Measurements from ENCODE around the gene CLMP.
"Not testable (repeated sequence)": the region's sequence is repeated elsewhere in the genome, so short reads cannot be mapped to it uniquely, and the experiment has no call there.

The CLMP gene

DNA sequence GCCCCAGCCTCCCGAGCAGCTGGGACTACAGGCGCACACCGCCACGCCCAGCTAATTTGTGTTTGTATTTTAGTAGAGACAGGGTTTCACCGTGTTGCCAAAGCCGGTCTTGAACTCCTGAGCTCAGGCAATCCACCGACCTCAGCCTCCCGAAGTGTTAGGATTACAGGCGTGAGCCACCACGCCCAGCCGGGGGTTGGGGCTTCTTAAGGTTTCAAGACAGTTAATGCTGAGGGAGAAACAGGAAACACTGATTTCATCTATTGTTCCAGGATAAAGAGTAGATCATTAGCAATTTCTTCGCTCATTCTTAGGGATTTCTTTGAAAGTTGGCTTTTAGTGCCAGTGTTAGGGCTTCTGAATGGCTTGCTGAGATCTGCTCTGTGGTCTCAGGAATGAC is 21.2 kb upstream of the CLMP start:
- DNase-seq: no peak

DNA sequence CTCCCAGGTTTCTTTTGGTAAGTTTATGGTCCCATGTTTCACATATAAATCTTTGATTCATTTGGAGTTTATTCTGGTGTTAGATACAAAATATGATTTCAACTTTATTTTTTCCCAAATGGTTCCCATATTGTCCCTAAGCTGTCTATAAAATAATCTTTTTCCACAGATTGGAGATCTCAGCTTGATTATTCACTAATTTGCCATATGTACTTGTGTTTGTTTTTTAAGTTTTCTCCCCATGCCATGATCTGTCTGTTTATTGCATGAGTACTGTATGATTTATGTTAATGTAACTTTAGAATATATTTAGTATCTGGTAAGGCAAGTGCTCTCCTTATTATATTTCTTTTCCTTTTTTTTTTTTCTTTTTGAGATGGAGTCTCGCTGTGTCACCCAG is 19.9 kb upstream of the CLMP start:
- DNase-seq: no peak

DNA sequence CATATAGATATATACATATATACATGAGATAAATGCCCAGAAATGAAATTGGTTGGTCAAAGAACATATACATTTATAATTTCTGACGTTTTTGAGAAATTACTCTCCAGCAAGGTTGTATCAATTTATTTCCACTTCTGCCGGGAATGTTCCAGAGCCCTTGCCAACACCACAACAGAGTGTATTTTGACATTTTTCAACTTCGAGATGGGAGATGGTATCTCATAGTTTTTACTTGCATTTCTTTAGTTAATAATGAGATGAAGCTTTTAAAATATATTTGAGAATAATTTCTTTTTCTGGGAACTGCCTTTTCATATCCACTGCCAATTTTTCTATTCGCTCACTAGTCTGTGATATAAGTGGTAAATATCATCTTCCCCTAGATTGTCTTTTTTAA is 19.3 kb upstream of the CLMP start:
- DNase-seq: no peak

DNA sequence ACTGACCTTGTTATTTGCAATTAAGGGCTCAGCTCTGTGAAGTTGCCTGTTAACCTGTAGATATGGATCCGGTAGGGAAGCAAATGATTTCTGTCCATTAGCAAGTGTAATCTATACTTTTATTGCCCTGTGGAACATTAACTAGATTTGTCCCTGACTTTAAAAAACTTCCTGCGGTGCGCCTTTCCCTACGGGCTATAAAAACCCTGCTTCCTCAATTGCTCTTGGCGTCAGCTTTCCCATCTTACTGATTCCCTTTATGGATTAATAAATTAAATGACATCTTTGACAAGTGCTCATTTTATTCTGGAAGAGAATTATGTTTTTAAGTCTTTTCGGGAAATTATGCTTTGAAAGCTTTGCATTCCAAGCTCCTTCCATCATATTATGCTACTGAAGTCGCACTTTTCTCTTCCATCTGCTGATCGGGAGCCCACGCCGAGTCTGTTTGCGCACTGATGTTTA is 18.3 kb upstream of the CLMP start:
- DNase-seq: no peak

DNA sequence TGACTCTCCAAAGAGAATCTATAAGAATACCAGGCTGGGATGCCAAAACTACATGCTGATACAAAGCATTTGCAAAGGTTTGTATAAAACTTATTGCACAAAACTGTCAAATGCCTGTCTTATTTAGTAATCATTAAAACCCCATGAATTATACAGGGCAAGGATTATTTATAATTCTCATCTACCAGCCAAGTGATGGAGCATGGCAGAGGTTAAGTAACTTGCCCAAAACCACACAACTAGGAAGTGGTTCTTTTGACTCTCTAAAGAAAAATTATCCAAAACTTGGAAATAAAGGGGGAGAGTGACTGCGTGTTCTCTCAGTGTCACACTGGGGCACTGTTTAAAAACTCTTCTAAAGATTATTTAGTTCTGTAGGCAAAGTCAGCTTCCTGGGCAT is 17.4 kb upstream of the CLMP start:
- DNase-seq: no peak

DNA sequence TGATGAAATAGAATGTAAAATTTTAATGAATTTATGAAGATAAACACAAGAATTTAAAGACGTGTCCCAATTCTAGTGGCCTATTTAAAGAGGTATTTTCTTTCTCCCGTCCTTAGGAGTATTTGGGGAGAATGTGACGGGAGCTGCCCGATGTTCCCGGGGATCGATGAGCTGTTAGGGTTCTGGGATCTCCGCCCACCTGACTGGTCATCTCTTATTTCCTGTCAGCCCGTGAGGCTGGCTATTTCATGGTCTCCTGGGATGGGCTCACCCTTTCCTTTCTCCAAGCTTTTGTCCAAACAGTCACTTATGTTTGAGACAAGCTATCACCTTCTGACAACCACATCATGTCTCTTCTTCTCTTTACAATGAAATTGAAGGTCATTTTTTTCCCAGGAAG is 16.9 kb upstream of the CLMP start:
- DNase-seq: no peak

DNA sequence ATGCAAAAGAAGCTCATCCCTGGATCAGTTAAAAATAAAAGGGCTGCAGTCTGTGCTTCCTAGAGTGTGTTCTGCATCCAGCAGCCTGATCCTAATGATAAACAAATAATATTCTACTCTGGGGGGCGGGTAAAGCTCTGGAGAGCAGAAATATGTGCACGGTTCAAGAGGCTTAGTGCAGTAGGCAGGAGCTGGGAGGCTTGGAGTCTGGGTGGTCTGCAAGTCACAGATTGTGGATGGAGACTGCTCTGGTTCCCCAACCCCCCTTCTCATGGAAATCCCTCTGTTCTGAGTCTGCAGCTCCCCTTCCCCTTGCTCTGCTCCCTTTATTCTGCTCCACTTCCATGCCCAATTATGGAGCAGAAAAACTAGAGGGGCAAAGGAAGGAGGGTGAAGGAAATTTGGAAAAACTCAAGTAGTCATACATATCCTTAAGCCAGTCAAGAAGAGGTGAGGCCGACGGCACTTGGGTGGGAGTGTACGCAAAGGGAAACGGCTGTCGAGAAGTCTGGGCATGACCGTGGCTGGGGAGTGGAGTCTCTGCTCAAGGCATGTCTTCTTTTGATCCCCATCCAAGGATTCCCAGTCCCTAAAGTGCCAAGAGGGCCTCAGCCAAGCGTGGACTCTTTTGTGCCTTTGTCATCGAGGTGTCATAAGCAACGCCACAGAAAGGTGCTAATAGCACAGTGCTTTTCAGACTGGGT is 16.3 kb upstream of the CLMP start:
- no peak for DNase-seq

DNA sequence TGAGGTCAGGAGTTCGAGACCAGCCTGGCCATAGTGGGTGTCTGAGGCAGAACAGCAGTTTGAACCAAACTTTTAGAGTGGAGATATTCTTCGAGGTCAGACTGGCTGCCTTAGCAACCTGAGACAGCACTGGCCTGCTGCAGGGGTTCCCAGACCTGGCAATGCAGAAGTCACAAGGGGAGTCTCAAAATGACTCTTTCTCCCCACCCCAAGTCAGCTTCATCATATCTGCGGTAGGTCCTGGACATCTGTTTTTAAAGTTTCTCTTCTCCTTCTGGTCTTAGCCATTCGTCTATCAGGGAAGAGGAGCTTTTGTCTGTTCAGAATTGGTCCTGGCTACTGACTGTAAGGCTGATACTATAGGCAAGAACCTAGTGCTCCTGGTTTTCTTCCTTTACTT is 14.5 kb upstream of the CLMP start:
- no peak for DNase-seq

DNA sequence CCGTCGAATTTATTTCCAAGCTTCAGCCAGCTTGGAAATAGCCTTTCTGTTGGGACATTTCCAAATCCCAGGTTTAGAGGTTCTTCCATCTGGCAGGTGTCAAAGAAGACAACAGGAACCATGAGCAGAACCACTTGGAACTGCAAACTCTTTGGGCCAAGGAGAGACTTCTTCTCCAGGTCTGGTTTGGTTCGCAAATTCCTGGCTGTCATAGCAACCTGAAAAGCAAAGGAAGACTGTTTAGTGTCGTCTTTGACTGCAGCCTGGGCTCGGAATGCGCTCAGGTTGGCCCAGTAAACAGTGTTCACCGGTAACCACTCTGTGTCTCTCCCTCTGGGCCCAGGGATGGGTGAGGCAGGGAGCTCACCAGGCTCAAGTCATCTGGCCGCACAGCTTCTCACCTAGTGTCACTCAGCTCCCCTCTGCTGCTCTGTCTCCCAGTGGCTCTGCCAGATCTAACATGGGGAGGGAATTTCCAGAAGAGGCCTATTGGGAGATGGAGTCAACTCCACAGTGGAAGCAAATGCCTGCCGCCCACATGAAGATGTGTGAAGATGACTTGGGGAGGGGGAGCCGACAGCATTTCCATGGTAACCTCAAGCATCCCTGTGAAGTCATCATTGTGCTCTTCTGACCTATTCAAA is 11.9 kb upstream of the CLMP start:
- DNase-seq: no peak

DNA sequence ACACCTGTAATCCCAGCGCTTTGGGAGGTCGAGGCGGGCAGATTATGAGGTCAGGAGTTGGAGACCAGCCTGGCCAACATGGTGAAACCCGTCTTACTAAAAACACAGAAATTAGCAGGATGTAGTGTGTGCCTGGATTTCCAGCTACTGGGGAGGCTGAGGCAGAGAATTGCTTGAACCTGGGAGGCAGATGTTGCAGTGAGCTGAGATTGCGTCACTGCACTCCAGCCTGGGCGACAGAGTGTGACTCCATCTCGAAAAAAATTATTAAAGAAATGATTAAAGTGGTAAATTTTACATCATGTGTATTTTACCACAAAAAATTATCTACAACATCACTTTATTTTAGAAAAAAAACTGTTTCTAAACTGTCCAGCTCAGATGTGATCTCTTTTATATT is 11.0 kb upstream of the CLMP start:
- not testable (repeated sequence) for DNase-seq

DNA sequence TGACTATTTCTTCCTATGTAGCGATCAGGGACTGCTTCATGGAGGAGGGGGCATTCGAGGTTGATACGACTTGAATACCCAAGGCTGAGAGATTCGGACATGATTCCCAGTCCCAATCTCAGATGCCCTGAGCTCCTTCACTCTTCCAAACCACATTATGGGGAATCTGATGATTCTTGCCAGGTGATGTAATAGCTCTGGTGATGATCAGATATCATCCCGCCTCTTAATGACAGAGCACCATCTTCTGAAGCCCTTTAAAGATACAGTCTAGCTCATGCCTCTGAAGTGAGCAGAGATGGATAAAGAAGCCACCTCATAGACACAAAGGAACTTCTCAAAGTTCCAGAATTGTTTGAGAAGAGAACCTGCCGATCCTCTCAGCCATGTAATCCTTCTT is 8.9 kb upstream of the CLMP start:
- DNase-seq: no peak

DNA sequence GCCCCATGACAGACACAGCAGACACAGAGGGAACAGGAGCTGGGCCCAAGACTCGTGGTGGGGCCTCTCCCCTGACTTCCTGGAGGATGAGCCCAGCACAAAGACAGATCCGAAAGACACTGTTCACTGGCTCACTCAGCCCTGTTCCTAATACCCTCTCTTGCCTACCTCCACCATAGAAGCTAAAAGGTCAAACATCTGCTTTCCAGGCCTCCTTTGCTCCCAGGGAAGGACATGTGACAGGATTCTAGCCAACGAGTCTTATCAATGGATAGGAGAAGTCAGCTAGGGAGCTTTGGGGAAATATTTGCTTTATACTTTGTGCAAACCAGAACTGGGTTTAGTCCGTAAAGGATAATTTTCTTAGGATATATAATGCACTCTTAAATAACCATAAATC is 8.4 kb upstream of the CLMP start:
- DNase-seq: no peak

DNA sequence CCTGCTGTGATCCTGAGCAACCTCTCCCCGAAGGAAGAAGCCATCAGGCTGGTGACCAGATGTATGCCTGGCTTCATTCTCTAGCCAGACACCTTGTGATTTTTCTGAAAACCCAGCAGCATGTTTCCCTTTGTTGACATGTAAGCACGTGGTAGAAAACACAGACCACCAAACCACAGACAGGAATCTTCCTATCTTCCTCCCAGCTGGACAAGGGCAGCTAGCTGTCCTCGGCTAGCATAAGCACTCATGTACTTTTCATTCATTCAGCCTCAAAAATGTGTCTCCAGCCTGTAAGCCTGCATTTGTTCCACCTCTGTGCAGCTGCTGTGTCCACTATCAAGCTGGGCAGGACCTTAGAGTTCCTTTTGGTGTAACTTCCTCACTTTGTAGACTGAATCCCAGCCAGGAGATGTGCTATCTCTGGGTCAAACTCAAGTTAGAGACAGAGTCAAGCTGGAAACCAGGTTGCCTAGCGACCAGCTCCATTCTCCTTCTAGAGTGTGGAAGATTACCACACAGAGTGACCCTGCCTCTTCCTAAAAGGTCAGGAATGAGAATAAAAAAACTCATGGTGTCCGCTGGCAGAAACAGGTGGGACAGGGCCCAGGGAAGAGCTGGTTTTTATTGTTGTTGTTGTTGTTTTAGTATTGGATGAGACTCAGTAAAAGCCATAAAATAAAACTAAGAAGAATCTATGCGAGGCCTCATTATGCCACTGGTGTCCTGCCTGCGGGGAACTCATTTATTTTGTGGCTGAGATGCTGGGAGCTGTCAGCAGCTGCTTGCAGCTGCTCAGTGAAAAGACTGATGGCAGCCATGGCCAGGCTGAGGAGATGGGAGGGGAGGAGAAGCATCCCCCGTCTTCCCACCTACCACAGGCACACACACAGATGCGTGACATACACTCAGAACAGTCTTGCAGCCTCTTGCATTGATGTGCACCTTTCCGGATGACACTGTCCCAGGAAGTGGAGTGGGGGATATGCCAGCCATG is 7.4 kb upstream of the CLMP start:
- no peak for DNase-seq

DNA sequence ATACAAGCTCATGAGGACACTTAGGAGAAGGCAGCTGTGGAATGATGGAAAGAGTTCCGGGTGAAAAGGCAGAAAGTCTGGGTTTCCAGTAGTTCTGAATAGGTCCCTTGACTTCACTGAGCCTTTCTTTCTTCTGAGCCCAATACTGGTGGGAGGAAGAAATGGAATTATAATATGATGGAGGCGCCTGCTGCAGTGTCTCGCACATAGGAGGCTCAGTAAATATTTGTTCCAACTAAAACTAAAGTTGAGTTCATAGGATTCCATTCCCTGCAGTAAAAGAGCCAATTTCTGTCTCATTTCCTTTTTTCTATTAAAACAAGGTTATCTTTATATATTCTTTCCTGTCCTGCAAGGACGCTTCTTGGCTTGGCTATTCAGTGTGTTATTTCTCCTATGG is 5.2 kb upstream of the CLMP start:
- DNase-seq: no peak

DNA sequence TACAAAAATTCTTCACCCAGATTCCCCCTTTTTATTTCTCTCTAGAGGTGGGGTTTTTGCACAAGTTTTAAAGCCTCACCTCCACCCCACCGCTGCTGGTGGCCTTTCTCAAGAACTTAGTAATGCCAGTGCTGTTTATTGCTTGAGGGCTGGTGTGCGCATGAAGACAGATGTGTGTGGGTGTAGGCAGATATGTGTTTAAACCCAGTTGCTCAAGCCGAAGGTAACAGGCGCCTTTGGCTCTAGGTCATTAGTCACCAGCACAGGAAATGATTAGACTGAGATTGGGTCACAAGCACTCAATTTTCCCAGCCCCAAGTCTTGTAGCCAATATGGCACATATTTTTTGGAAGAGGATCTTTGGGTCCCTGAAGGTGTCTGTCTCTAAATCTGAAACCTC is 2.7 kb upstream of the CLMP start:
- no peak for DNase-seq

DNA sequence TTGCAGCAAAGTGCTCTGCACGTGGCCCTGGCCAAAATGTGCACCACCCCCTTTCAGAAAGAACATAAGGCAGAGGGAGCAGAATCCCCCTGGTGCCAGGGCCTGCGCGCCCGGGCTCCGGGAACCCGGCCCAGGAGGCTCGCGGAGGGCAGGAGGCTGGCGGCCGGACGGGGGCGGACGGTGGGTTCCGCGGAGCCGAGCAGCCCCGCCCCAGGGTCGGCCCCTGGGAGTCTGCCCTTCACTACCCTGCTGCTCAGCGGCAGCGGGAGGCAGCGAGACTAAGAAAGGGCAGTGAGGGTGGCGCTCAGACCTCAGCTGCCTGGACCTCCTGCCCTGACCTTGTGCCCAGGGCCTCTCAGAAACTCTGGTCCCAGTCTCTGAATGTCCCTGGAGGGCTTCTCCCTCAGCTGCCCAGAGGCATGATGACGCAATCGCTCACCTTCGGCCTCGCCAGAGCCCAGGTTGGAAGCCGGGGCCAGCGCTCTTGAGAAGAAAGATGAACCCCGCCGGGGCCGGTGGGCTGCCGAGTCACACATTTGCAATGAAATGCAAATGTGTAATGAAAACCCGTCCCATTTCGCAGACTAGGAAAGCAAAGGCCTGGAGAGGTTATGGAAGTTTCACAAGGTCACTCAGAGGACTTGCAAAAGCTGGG is 1.1 kb upstream of the CLMP start:
- DNase-seq: no peak

DNA sequence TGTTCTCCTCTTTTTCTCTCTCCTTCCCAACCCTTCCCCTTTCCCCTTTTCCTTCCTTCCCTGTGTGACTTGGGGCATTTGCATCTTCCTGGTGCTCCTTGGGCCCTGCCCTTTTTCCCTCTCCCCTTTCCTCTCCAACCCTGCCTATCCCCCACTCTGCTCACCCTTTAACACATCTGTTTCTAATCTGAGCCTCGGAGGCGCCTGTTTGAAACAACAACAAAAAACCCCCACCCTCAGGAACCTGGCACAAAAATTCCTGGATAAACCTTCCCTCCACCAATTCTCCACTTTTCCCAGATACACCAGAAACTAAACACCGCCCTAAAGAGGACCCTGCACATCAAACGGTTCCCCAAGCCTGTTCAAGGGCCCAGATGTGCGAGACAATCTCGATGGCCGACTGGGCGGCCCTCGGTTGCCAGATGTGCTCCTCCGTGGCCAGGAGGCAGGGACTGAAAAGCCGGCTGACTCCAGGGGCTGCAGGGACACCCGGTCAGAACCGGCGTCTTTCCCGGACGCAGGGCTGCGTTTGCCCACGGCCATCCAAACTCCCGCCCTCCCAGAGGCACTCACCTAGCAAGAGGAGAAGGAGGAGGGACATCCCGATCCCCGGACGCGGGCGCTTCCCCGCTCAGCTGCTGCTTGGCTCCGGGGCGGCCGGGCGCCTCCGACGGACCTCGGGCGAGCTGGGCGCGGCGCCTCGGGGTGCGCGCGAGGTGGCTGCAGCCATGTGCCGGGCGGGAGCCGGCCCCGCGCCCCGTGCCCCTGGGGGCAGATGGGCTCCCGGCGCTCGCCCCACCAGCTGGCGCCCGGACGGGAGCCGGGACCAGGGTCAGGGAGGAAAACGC is 486 bp downstream of the CLMP start:
- DNase-seq: no peak

DNA sequence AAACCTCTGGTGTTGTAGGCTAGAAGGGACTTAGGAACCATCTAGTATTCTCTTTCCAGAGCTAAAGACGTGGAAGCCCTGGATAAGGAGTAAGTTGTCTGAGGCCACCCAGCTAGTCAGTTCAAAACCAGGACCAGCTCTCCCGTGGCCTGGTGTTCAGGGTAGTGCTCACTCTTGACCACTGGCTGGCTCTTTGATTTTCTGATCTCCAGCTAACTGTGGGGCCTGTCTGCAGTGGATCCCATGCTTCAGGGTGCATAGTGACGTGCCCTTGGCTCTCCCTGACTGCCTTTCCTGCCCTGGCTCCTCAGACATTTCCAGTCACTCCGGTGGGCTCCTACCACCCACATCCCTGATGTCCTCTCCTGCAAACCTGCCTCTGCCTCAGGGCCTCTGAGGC is 1.3 kb downstream of the CLMP start:
- no peak for DNase-seq

DNA sequence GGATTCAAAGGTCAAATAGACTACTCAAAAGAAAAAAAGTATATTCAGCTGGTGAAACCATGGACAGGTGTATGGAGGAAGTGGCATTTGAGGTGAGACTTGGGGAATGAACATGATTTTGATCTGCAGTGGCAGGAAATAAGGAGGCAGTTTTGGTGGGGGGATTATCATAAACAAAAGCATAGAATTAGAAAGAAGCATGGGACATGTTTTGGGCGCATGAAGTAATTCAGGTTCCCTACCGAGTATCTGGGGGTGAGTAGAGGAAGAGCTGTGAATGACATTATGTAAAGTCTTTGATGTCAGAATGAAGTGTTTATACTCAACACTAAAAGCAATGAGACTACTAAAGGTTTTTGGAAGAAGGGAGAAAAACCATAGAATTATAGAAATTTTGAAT is 3.1 kb downstream of the CLMP start:
- DNase-seq: no peak

DNA sequence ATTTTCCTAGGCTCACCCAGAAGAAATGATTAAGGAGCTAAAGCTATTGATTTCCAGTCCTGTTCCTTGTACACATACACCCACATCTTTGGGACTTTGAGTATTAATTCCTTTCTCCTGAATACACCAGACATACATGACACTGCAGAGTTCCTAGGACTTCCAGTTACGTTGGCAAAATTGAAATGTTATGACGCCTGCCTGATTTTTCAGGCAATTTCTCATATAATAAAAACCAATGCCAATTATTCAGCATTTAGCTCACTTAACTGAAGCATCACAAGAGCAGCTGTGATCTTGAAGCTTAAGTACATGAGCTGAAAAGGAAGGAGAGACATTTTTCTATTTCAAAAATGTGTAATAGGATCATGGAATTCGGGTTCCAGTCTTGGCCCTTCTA is 4.5 kb downstream of the CLMP start:
- no peak for DNase-seq

DNA sequence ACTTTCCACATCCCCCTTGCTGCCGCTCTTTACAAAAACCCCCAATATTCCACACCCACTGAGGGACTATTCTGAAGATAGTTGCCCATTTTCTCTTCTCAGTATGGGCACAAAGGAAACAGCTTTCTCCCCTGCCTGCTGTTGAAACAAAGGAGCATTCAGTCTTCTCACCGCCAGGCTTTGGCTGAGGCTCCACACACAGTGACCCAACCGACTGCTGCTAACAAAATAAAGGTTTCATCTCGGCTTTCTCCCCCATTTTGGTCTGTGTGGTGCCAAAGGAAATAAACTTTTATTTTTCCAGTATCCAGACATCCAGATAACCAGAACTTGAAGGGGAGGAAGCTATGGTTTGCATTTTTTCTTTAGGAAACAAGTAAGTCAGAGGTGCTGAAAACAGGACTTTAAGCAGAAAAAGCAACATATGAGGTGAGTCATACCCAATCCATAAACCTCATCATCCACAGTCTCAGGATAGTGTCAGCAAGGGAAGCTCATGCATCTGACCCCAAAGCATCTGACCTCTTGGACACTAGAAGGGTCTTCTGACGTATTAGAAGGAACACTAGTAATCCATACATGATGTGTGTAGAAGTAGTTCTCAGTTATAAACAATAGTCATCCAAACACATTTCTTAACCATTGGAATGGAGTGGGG is 6.4 kb downstream of the CLMP start:
- DNase-seq: no peak

Data from activated T-cell treated with anti-CD3 and anti-CD28 coated beads, Interleukin-2, amount 50 U/mL, for 1 hour (primary cell).